ENCODE results near the gene UPF2.

GRCh38 chr10:11934262-11934661 lies 108.3 kb downstream of the UPF2 start:
- no peak for TF ChIP-seq POLR2A (IDR thresholded peaks at IDR 0.05)
- TF ChIP-seq, protein P1, sequence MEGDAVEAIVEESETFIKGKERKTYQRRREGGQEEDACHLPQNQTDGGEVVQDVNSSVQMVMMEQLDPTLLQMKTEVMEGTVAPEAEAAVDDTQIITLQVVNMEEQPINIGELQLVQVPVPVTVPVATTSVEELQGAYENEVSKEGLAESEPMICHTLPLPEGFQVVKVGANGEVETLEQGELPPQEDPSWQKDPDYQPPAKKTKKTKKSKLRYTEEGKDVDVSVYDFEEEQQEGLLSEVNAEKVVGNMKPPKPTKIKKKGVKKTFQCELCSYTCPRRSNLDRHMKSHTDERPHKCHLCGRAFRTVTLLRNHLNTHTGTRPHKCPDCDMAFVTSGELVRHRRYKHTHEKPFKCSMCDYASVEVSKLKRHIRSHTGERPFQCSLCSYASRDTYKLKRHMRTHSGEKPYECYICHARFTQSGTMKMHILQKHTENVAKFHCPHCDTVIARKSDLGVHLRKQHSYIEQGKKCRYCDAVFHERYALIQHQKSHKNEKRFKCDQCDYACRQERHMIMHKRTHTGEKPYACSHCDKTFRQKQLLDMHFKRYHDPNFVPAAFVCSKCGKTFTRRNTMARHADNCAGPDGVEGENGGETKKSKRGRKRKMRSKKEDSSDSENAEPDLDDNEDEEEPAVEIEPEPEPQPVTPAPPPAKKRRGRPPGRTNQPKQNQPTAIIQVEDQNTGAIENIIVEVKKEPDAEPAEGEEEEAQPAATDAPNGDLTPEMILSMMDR (IDR thresholded peaks at IDR 0.05), result no peak
